Osteocyte (in vitro differentiated cells): ENCODE results near the gene RFX3. TPM values are rescaled to one million over a fixed set of nuclear protein-coding genes. Genes with fewer than 3 reads are reported as not detected.

Experiments
- DNase-seq: peaks from one replicate; pipeline ENCODE4 v3.0.0; 2021; ENCODE audit warnings: mixed read lengths; ENCODE audit not compliant: unreplicated experiment; ENCODE audit errors: extremely low spot score
- H3K27ac Mint-ChIP-seq: one replicate; pipeline ENCODE4 v1.8.0; 2021; ENCODE audit warnings: mild to moderate bottlenecking, mixed read lengths; ENCODE audit not compliant: unreplicated experiment
- H3K27me3 Mint-ChIP-seq: one replicate; pipeline ENCODE4 v1.8.0; 2021; ENCODE audit warnings: mixed read lengths; ENCODE audit not compliant: unreplicated experiment
- H3K36me3 Mint-ChIP-seq: one replicate; pipeline ENCODE4 v1.8.0; 2021; ENCODE audit warnings: mixed read lengths; ENCODE audit not compliant: unreplicated experiment
- H3K4me1 Mint-ChIP-seq: one replicate; pipeline ENCODE4 v1.8.0; 2021; ENCODE audit warnings: mixed read lengths; ENCODE audit not compliant: unreplicated experiment
- H3K4me3 Mint-ChIP-seq: one replicate; pipeline ENCODE4 v1.8.0; 2021; ENCODE audit warnings: mild to moderate bottlenecking, moderate library complexity, mixed read lengths; ENCODE audit not compliant: unreplicated experiment
- H3K9me3 Mint-ChIP-seq: one replicate; pipeline ENCODE4 v1.8.0; 2021; ENCODE audit warnings: mixed read lengths; ENCODE audit not compliant: unreplicated experiment
- total RNA-seq: library from RNA; stranded (reverse); gene quantifications from 2 replicates; pipeline ENCODE4 v1.2.1, GENCODE V29; 2021
- TF ChIP-seq, protein P1 (sequence below): fragments of 200-600 bp; sonication (generic); IDR thresholded peaks from 2 replicates; pipeline ENCODE4 v1.5.0; 2021; ENCODE audit warnings: antibody characterized with exemption, mild to moderate bottlenecking, moderate library complexity

The RFX3 gene
- total RNA-seq, 1 donor from 2014 or later: 10.0 TPM

DNA sequence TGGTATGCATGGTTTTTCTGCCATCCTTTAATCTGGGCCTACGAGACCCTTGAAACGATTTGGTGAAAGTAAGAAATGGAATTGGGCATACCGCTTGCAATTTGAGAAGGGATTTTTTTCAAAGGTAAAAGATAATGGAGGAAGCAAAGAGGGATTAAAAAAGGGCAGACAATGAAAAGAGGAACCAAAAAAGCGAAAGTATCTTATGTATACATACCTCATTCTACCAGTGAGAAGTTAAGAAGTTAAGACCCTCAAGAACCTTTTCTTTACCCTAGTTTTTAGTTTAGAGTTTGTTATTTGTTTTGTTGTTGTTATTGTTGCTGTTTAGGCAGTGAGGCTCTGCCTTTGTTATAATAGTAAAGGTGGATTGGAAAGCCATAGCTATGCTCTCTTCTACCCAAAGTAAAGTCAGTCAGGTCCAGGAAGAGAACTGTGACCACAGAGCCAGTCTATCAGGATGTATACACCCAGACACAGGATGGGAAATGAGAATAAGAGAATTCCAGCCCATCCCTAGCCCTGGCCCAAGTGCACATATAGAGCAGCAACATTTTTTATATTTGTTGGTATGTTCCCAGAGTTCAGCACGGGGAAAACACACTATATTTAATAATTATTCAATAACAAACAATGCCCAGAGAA, 166.6 kb downstream of the RFX3 start:
- no peak overlapping the region for H3K27ac Mint-ChIP-seq
- TF ChIP-seq, protein P1, sequence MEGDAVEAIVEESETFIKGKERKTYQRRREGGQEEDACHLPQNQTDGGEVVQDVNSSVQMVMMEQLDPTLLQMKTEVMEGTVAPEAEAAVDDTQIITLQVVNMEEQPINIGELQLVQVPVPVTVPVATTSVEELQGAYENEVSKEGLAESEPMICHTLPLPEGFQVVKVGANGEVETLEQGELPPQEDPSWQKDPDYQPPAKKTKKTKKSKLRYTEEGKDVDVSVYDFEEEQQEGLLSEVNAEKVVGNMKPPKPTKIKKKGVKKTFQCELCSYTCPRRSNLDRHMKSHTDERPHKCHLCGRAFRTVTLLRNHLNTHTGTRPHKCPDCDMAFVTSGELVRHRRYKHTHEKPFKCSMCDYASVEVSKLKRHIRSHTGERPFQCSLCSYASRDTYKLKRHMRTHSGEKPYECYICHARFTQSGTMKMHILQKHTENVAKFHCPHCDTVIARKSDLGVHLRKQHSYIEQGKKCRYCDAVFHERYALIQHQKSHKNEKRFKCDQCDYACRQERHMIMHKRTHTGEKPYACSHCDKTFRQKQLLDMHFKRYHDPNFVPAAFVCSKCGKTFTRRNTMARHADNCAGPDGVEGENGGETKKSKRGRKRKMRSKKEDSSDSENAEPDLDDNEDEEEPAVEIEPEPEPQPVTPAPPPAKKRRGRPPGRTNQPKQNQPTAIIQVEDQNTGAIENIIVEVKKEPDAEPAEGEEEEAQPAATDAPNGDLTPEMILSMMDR: no peak
- no peak overlapping the region for H3K4me3 Mint-ChIP-seq
- H3K9me3 Mint-ChIP-seq: no peaks in the 10 kb centered on the region
- DNase-seq: no peak
- no peaks in the 10 kb centered on the region for H3K4me1 Mint-ChIP-seq
- no peaks in the 10 kb centered on the region for H3K36me3 Mint-ChIP-seq
- H3K27me3 Mint-ChIP-seq: no peaks in the 10 kb centered on the region

DNA sequence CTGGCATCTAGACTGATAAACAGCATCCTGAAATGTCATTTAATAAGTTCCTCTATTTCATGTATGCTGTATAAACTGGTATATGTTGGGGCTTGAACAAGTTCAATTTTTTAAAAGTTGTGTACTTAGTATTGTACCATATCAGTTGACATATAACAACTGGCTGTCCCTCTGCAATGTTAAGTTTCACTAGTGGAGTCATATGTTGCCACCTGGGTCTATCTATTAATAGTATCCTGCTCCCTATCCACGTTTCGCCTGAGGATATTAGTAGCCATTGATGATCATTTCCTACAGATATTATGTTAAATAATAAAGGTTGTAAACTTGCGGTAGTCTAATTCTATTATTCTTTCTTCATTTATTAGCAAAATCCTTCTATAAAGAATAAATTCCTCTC, 177.6 kb downstream of the RFX3 start:
- Mint-ChIP-seq H3K27me3 (no peaks in the 10 kb centered on the region), H3K36me3 (peaks cover 2% of the 10 kb centered on the region), H3K9me3 (peaks cover 4% of the 10 kb centered on the region), H3K4me1 (no peaks in the 10 kb centered on the region), H3K27ac (no peak overlapping the region), H3K4me3 (no peak overlapping the region)
- TF ChIP-seq, protein P1: no peak
- DNase-seq: no peak

DNA sequence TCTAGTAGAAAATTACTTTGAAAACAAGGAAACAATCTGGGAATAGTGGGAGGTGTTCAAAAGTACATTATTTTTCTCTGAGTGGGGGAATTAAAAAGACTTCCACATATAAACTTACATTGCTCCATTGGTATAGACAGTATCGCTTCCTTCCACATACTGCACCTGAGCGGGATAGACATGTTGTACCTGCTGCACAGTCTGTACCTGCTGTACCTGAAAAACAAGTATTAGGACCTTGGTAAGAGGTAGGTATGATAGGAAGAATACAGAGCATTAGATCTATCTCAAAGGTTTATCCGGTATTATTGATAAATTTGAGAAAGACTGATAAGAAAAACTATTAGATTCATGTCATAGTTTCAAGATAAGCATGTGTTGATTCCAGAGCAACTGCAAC, 179.3 kb downstream of the RFX3 start:
- TF ChIP-seq, protein P1: no peak
- Mint-ChIP-seq H3K9me3 (no peaks in the 10 kb centered on the region), H3K27ac (no peak overlapping the region), H3K27me3 (no peaks in the 10 kb centered on the region), H3K4me1 (no peaks in the 10 kb centered on the region), H3K4me3 (no peak overlapping the region), H3K36me3 (no peaks in the 10 kb centered on the region)
- DNase-seq: no peak

DNA sequence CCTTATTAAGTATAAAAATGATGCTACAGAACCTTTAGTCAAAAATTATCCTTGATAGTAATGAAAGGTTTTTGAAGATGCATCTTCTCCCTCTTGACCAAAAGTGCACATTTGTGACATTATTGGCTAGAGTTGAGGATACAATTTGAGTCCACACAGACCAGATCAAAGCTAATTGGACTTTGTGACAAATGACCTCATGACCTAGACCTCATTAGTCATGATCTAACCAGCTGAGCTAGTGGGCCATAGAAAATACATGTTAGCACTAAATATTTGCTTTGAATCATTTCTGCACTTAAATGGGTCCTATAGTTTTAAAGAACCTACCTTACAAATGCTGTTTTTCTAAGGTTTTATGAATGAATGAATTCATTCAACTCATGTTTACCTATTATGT, 182.1 kb downstream of the RFX3 start:
- TF ChIP-seq, protein P1: no peak
- DNase-seq: no peak
- Mint-ChIP-seq H3K36me3 (no peaks in the 10 kb centered on the region), H3K4me3 (no peak overlapping the region), H3K9me3 (no peaks in the 10 kb centered on the region), H3K27me3 (no peaks in the 10 kb centered on the region), H3K27ac (no peak overlapping the region), H3K4me1 (no peaks in the 10 kb centered on the region)

DNA sequence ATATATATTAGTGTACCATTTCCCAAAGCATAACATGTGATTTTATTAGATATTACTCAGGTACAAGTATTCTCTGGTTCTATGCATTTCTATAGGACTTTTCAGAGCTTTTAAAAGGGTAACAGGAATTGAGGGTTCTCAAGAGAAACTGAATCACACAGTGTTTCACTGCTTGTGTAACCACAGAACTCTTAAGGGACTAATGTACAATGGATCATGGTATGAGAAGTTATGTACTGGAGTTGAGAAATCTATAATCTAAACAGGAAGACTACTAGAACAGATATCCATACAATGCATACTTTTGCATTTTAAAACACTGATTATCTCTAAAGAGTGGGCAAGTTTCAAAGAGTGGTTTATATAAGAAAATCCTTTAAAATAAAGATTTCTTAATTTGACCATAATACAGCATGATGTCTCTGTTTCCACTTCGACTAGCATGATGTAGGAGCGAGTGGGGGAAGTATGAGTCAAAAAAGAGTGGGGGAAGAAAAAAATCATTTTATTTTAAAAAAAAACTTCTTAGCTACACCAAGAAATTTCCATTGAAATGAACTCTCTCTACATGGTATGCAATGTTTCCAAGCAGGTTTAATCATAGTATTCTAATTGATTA, 183.5 kb downstream of the RFX3 start:
- Mint-ChIP-seq H3K4me1 (peaks cover 5% of the 10 kb centered on the region), H3K27ac (no peak overlapping the region), H3K27me3 (no peaks in the 10 kb centered on the region), H3K4me3 (no peak overlapping the region), H3K36me3 (no peaks in the 10 kb centered on the region), H3K9me3 (no peaks in the 10 kb centered on the region)
- TF ChIP-seq, protein P1: no peak
- DNase-seq: no peak
